PC-9 (cell line): ENCODE results near the gene NBEAL2.

Source experiments
- CTCF ChIP-seq: fragments of 200-600 bp; sonication (generic); conservative IDR thresholded peaks from 2 replicates; pipeline ENCODE4 v1.6.1; 2017; ENCODE audit warnings: mixed run types, antibody characterized with exemption, mild to moderate bottlenecking, moderate library complexity
- EZH2 ChIP-seq: fragments of 200-600 bp; sonication (generic); IDR thresholded peaks from 2 replicates; pipeline ENCODE4 v1.8.0; 2017; ENCODE audit warnings: antibody characterized with exemption, low read depth

DNA sequence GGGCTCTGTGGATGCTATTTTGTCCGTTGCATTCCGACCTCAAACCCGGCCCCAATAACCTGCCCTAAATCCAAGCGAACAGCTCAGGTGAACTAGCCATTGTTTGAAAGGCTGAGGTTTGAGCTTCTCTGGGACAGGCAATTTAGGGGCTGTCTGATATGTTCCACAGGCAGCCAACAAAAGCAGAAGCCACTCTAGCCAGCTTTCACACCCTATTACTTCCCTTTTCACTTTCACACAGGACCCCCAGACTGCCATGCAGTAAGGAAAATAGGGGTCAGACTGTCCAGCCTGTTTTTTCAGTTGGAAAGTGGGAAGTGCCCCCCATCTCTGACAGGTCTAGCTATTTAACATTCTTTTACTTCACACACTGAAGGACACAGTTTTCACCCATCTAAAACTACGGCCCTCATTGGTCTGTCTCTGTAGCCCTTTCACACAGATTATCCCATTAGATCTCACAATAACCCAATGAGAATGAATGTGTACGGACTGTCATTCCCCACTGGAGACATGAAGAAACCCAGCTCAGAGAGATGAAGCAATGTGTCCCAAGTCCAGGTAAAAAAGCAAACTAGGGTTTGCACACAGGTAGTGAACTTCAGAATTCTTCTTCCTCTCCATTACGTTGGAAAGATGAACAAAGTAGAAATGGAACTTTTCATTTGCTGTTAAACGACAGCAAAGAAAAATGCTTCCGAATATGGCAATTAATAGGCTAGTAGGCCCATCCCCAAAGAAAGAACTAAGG is 4.9 kb upstream of the NBEAL2 start:
- TF ChIP-seq CTCF (no peak), EZH2 (no peak)
